GM19395 (cell line): ENCODE data around the gene SREBF1.

Experiments
- ATAC-seq: cut with Tn5 transposase; IDR thresholded peaks from one replicate; pipeline ENCODE4 v1.9.1; 2021; ENCODE audit warnings: mild to moderate bottlenecking, moderate library complexity; ENCODE audit not compliant: unreplicated experiment

The SREBF1 gene

GRCh38 chr17:17797119-17797809 lies 39.5 kb downstream of the SREBF1 start:
- no peak for ATAC-seq

GRCh38 chr17:17796787-17797061 lies 40.1 kb downstream of the SREBF1 start:
- no peak for ATAC-seq

GRCh38 chr17:17795946-17796786 lies 40.6 kb downstream of the SREBF1 start:
- ATAC-seq, result no peak

GRCh38 chr17:17795296-17795695 lies 41.5 kb downstream of the SREBF1 start:
- ATAC-seq, result no peak

GRCh38 chr17:17794382-17794781 lies 42.4 kb downstream of the SREBF1 start:
- ATAC-seq, result no peak

- no peak for ATAC-seq
Observed at GRCh38 chr17:17793378-17794214, 43.2 kb downstream of the SREBF1 start.

- peak; percentile 61 for ATAC-seq
Observed at GRCh38 chr17:17792551-17793377, 44.0 kb downstream of the SREBF1 start.

GRCh38 chr17:17792037-17792550 lies 44.7 kb downstream of the SREBF1 start:
- no peak for ATAC-seq

- no peak for ATAC-seq
Observed at GRCh38 chr17:17790637-17791464, 45.9 kb downstream of the SREBF1 start.

- ATAC-seq, result no peak
Observed at GRCh38 chr17:17789828-17790636, 46.8 kb downstream of the SREBF1 start.

- ATAC-seq, result no peak
Observed at GRCh38 chr17:17789410-17789809, 47.4 kb downstream of the SREBF1 start.

GRCh38 chr17:17788967-17789366 lies 47.8 kb downstream of the SREBF1 start:
- ATAC-seq, result no peak

GRCh38 chr17:17787568-17787967 lies 49.2 kb downstream of the SREBF1 start:
- no peak for ATAC-seq

- ATAC-seq, result no peak
Observed at GRCh38 chr17:17786998-17787397, 49.8 kb downstream of the SREBF1 start.

- no peak for ATAC-seq
Observed at GRCh38 chr17:17785407-17785806, 51.4 kb downstream of the SREBF1 start.

- no peak for ATAC-seq
Observed at GRCh38 chr17:17784657-17785267, 52.0 kb downstream of the SREBF1 start.

GRCh38 chr17:17783825-17784656 lies 52.7 kb downstream of the SREBF1 start:
- peak; percentile 21 for ATAC-seq
